Epithelial cell of esophagus (primary cell): ENCODE results near the gene WDR5B.
"Not testable (repeated sequence)": the region's sequence is repeated elsewhere in the genome, so short reads cannot be mapped to it uniquely, and the experiment has no call there.

ENCODE experiments used
- DNase-seq: peaks from one replicate; pipeline ENCODE4 v3.0.0; 2010; ENCODE audit warnings: low read depth
- H3K4me3 ChIP-seq: 2 replicates; pipeline ENCODE4 v1.5.1; 2011; ENCODE audit warnings: mild to moderate bottlenecking, low read length, control low read depth
- CTCF ChIP-seq: IDR thresholded peaks from 2 replicates; pipeline ENCODE4 v1.5.1; 2011; ENCODE audit warnings: low read depth, mild to moderate bottlenecking, low read length, control low read depth, inconsistent platforms; ENCODE audit not compliant: insufficient read depth; ENCODE audit errors: missing control alignments

Gene WDR5B

GRCh38 chr3:122451371-122451770 lies 35.5 kb upstream of the WDR5B start:
- no peak overlapping the region for H3K4me3 ChIP-seq
- no peak for DNase-seq
- TF ChIP-seq CTCF = no peak

- H3K4me3 ChIP-seq, DNase-seq: not testable (repeated sequence)
These were observed 32.4 kb upstream of the WDR5B start for GRCh38 chr3:122448218-122448617.

- H3K4me3 ChIP-seq, DNase-seq: not testable (repeated sequence)
These were observed 28.6 kb upstream of the WDR5B start for GRCh38 chr3:122444491-122444887.

GRCh38 chr3:122443762-122444490 lies 28.1 kb upstream of the WDR5B start:
- not testable (repeated sequence) for H3K4me3 ChIP-seq
- peak; percentile 72 for DNase-seq

GRCh38 chr3:122443090-122443489 lies 27.2 kb upstream of the WDR5B start:
- no peak overlapping the region for H3K4me3 ChIP-seq
- no peak for TF ChIP-seq CTCF
- DNase-seq = no peak

GRCh38 chr3:122435950-122436349 lies 20.1 kb upstream of the WDR5B start:
- TF ChIP-seq CTCF = no peak
- no peak overlapping the region for H3K4me3 ChIP-seq
- no peak for DNase-seq

GRCh38 chr3:122430371-122430770 lies 14.5 kb upstream of the WDR5B start:
- no peak for TF ChIP-seq CTCF
- DNase-seq = no peak
- H3K4me3 ChIP-seq = no peak overlapping the region

GRCh38 chr3:122427857-122428471 lies 12.1 kb upstream of the WDR5B start:
- no peak overlapping the region for H3K4me3 ChIP-seq
- no peak for TF ChIP-seq CTCF
- DNase-seq = peak; percentile 64
